Transverse colon (tissue), 4 donors: ENCODE results near the gene LIN7B. TPM values are rescaled to one million over a fixed set of nuclear protein-coding genes. Genes with fewer than 3 reads are reported as not detected.

ENCODE experiments used
- DNase-seq: peaks from one replicate; pipeline ENCODE4 v3.0.0-alpha.2; 2019
- H3K27ac ChIP-seq, 4 donors: fragments of 200-600 bp; sonication (generic); 2 replicates each; pipeline ENCODE4 v1.5.1; 2016 to 2018; ENCODE audit warnings: inconsistent platforms in 4 of 4
- H3K27me3 ChIP-seq: fragments of 200-600 bp; sonication (generic); 2 replicates; pipeline ENCODE4 v1.5.1; 2017; ENCODE audit warnings: inconsistent platforms
- H3K36me3 ChIP-seq, 4 donors: fragments of 200-600 bp; sonication (generic); 2 replicates each; pipeline ENCODE4 v1.5.1; 2017 to 2019; ENCODE audit warnings: inconsistent platforms in 4 of 4
- H3K4me1 ChIP-seq, 4 donors: fragments of 200-600 bp; sonication (generic); 2 replicates each; pipeline ENCODE4 v1.5.1; 2017 to 2020; ENCODE audit warnings: inconsistent platforms in 4 of 4
- H3K4me3 ChIP-seq, 4 donors: fragments of 200-600 bp; sonication (generic); 1 replicate in 1 of 4; 2 replicates in 3 of 4; pipeline versions ENCODE4 v1.5.1 to v1.6.1; 2017 to 2019; ENCODE audit warnings: inconsistent platforms in 4 of 4
- H3K9me3 ChIP-seq, 2 donors: fragments of 200-600 bp; sonication (generic); 2 replicates each; pipeline ENCODE4 v1.5.1; 2017 to 2019; ENCODE audit warnings: inconsistent platforms in 2 of 2
- EP300 ChIP-seq: sonication (generic); formaldehyde crosslinking; IDR thresholded peaks from one replicate; pipeline ENCODE4 v1.6.1; 2017; ENCODE audit warnings: antibody characterized with exemption, low read depth
- POLR2A ChIP-seq: fragments of 450-650 bp; IDR thresholded peaks from one replicate; pipeline ENCODE4 v1.6.1; 2016; ENCODE audit warnings: antibody characterized with exemption, mild to moderate bottlenecking, moderate library complexity
- POLR2AphosphoS5 ChIP-seq, 3 donors: sonication (generic); formaldehyde crosslinking; IDR thresholded peaks; one replicate each; pipeline ENCODE4 v1.6.1; 2016; ENCODE audit warnings: antibody characterized with exemption in 3 of 3
- WGBS, 2 donors: methylation state at CpG; one replicate each; pipeline ENCODE4 v1.1.5; 2018; ENCODE audit warnings: low coverage in 1 of 2; 5-methylcytosine and 5-hydroxymethylcytosine counted together
- in situ Hi-C, 4 donors: fragments of 200-750 bp; cut with MboI; loops; one replicate each; pipeline versions ENCODE4 v1.15.0 to v1.15.1; 2017; ENCODE audit warnings: low sequenced_read_pairs in 3 of 4, low pct_ligation_motif_present in 1 of 4, low pct_unique_long_range_greater_than_20kb in 1 of 4
- intact Hi-C: fragments of 100-400 bp; cut with DNase I; formaldehyde crosslinking; loops from one replicate; pipeline ENCODE4 v1.15.1; 2023; ENCODE audit warnings: low total_unique reads
- total RNA-seq, 4 donors: library from RNA; depleted of rRNA; stranded (reverse); fragments of >200 nt; gene quantifications; one replicate each; pipeline ENCODE4 v1.1.0, GENCODE V29; 2016
- TF ChIP-seq, protein P1 (sequence below), 5 experiments: fragments of 200-600 bp in 3 of 5; fragments of 450-650 bp in 2 of 5; sonication (generic) in 3 of 5; IDR thresholded peaks; 1 replicate in 2 of 5; 2 replicates in 3 of 5; pipeline ENCODE4 v1.5.1; 2016 to 2017; ENCODE audit warnings: antibody characterized with exemption in 5 of 5, inconsistent platforms in 3 of 5, mild to moderate bottlenecking in 2 of 5, moderate library complexity in 1 of 5

LIN7B gene, protein sequence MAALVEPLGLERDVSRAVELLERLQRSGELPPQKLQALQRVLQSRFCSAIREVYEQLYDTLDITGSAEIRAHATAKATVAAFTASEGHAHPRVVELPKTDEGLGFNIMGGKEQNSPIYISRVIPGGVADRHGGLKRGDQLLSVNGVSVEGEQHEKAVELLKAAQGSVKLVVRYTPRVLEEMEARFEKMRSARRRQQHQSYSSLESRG
- 10 to 100 TPM; 14.2 to 92.8 (median 39.8) TPM for total RNA-seq

DNA sequence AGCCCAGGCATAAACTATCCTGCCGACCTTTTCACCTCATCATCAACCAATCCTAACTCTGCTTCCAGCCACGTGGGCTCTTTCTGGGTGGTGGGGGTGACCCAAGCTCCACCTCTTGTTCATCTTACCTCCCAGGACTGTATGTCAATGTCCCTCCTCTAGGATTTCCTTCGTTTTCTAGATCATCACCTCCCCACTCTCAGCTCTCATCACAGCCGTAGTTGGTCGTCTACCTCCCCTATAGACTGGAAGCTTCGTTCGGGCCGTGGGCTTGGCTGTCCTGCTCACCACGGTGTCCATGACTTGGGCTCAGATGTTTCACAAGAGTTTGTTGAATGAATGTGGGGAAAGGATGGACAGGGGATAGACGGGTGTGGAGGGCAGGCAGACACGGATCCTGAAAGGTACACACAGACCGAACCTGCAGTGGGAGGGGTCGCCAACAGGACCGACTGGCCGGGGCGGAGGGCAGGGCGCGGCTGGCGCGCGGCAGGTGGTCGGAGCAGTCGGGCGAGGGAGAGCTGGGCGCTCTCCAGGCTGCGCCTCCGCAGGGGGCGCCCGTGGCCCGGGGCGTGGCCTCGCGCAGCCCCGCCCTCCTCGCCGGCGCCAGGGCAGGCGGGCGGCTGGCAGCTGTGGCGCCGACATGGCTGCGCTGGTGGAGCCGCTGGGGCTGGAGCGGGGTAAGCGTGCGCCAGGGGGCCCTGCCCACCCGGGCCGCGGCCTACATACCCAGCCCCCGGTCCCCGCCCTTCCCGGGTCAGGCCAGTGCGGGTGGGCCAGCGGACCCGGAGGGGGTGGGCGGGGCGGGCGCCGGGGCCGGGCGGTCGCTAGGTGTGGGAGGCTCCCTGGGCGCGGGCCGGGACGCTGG, at the start of gene LIN7B:
Gene LIN7B, plus strand, starts transcription at position 609 of the 868 bp plus-strand sequence. Its CDS starts 35 bp downstream, at position 644.
- intact Hi-C loops (no loop called here), in situ Hi-C loops (no loop called here)
- Histone ChIP-seq H3K9me3 (no peaks in the 10 kb centered on the region), H3K27ac (peak within 1 kb of the TSS; percentile 81 to 89 (median 86)), H3K4me3 (peak within 1 kb of the TSS; percentile 80 to 97 (median 84)), H3K4me1 (peaks cover 9 to 28% (median 26%) of the 10 kb centered on the region in 4 donors), H3K27me3 (no peaks in the 10 kb centered on the region), H3K36me3 (no peaks in the 10 kb centered on the region)
- 2 to 4% methylated on average over 4 to 21 of the region's 66 CpGs for WGBS, 2 donors
- peak; percentile 74 for DNase-seq
- TF ChIP-seq POLR2A, result no peak
- TF ChIP-seq, protein P1, sequence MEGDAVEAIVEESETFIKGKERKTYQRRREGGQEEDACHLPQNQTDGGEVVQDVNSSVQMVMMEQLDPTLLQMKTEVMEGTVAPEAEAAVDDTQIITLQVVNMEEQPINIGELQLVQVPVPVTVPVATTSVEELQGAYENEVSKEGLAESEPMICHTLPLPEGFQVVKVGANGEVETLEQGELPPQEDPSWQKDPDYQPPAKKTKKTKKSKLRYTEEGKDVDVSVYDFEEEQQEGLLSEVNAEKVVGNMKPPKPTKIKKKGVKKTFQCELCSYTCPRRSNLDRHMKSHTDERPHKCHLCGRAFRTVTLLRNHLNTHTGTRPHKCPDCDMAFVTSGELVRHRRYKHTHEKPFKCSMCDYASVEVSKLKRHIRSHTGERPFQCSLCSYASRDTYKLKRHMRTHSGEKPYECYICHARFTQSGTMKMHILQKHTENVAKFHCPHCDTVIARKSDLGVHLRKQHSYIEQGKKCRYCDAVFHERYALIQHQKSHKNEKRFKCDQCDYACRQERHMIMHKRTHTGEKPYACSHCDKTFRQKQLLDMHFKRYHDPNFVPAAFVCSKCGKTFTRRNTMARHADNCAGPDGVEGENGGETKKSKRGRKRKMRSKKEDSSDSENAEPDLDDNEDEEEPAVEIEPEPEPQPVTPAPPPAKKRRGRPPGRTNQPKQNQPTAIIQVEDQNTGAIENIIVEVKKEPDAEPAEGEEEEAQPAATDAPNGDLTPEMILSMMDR (IDR thresholded peaks at IDR 0.05), result peak; percentile 14 to 62 (median 40)

GRCh38 chr19:49064768-49065611, 49.2 kb upstream of the LIN7B start, which contains the start of gene NTF4:
Gene NTF4, minus strand, starts transcription at chr19:49064818. Its CDS starts 2,821 bp downstream, at chr19:49061997.
- intact Hi-C loops (no loop called here), in situ Hi-C loops (no loop called here)
- 7% methylated on average over 6 to 38 of the region's 53 CpGs for WGBS, 2 donors
- TF ChIP-seq EP300, result no peak
- TF ChIP-seq, protein P1 (IDR thresholded peaks at IDR 0.05), result no peak
- no peak for TF ChIP-seq POLR2AphosphoS5 (IDR thresholded peaks at IDR 0.05)
- no peak for TF ChIP-seq POLR2A
- no peaks in the 10 kb centered on the region for H3K36me3 ChIP-seq
- no peak within 1 kb of the TSS for H3K27ac ChIP-seq
- peaks cover 0 to 11% (median 9%) of the 10 kb centered on the region in 4 donors for H3K4me1 ChIP-seq
- H3K4me3 ChIP-seq, result peak within 1 kb of the TSS in 1 of 4 donors; percentile 29
- peaks cover 99% of the 10 kb centered on the region for H3K27me3 ChIP-seq
- H3K9me3 ChIP-seq, result no peaks in the 10 kb centered on the region
- no peak for DNase-seq

GRCh38 chr19:49065905-49066512, 48.2 kb upstream of the LIN7B start:
- Histone ChIP-seq H3K9me3 (no peaks in the 10 kb centered on the region), H3K27me3 (peaks cover 100% of the 10 kb centered on the region), H3K4me3 (no peak overlapping the region), H3K36me3 (no peaks in the 10 kb centered on the region), H3K27ac (no peak overlapping the region), H3K4me1 (peaks cover 0 to 11% (median 9%) of the 10 kb centered on the region in 4 donors)
- no peak for DNase-seq
- in situ Hi-C loops (no loop called here), intact Hi-C loops (no loop called here)
- WGBS, 2 donors, result 13 to 53% methylated on average over 5 to 12 of the region's 13 CpGs
- TF ChIP-seq POLR2A (no peak), POLR2AphosphoS5 (IDR thresholded peaks at IDR 0.05) (no peak), EP300 (no peak)

DNA sequence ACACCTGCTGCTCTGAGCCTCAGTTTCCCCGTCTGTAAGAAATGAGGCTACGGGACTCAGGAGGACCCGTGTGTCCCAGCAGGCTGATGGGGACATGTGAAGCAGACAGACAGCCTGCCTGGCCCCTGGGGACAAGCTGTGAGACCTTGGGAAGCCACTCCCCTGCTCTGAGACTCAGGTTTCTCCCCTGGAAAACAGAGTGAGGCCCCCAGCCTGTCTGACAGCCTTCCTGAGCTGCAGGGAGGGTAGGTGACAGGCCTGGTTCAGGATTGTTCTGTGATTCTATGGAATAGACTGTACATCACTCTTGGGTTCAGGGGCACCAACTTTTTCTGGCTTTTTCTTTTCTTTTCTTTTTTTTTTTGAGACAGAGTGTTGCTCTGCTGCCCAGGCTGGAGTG, 46.6 kb upstream of the LIN7B start:
- no peak for DNase-seq
- intact Hi-C loops (no loop called here), in situ Hi-C loops (no loop called here)
- Histone ChIP-seq H3K27me3 (peaks cover 100% of the 10 kb centered on the region), H3K4me1 (peaks cover 0 to 17% (median 12%) of the 10 kb centered on the region in 4 donors), H3K27ac (no peak overlapping the region), H3K36me3 (no peaks in the 10 kb centered on the region), H3K9me3 (no peaks in the 10 kb centered on the region), H3K4me3 (no peak overlapping the region)
- TF ChIP-seq, protein P1 (IDR thresholded peaks at IDR 0.05), result no peak
- TF ChIP-seq POLR2AphosphoS5 (IDR thresholded peaks at IDR 0.05) (no peak), POLR2A (no peak), EP300 (no peak)
- WGBS, 2 donors, result 52 to 80% methylated on average over 1 to 3 of the region's 3 CpGs
